GM23248 (cell line): ENCODE data around the gene OMA1. TPM values are rescaled to one million over a fixed set of nuclear protein-coding genes. Genes with fewer than 3 reads are reported as not detected.
"Not testable (repeated sequence)": the region's sequence is repeated elsewhere in the genome, so short reads cannot be mapped to it uniquely, and the experiment has no call there.

Experiments used
- DNase-seq: peaks from one replicate; pipeline ENCODE4 v3.0.0-alpha.2; 2015
- H2AFZ ChIP-seq: fragments of 200-600 bp; sonication (generic); 2 replicates; pipeline ENCODE4 v1.6.1; 2016; ENCODE audit warnings: antibody characterized with exemption
- H3F3A ChIP-seq: fragments of 200-600 bp; sonication (generic); 2 replicates; pipeline ENCODE4 v1.6.1; 2016; ENCODE audit warnings: mild to moderate bottlenecking, antibody characterized with exemption, mixed run types; ENCODE audit not compliant: insufficient read depth
- H3K27ac ChIP-seq: fragments of 200-600 bp; sonication (generic); 2 replicates; pipeline ENCODE4 v1.5.1; 2016; ENCODE audit warnings: mild to moderate bottlenecking
- H3K27me3 ChIP-seq: fragments of 200-600 bp; sonication (generic); replicated peaks from 2 replicates; pipeline ENCODE4 v1.6.1; 2016; ENCODE audit warnings: mild to moderate bottlenecking; ENCODE audit not compliant: insufficient read depth
- H3K36me3 ChIP-seq: fragments of 200-600 bp; sonication (generic); 2 replicates; pipeline ENCODE4 v1.6.1; 2016; ENCODE audit warnings: low read depth, mild to moderate bottlenecking
- H3K4me1 ChIP-seq: fragments of 200-600 bp; sonication (generic); 2 replicates; pipeline ENCODE4 v1.6.1; 2016; ENCODE audit warnings: mild to moderate bottlenecking; ENCODE audit not compliant: insufficient read depth
- H3K4me2 ChIP-seq: fragments of 200-600 bp; sonication (generic); one replicate; pipeline ENCODE4 v1.6.1; 2016; ENCODE audit warnings: mild to moderate bottlenecking; ENCODE audit not compliant: unreplicated experiment
- H3K4me3 ChIP-seq: fragments of 200-600 bp; sonication (generic); 2 replicates; pipeline ENCODE4 v1.5.1; 2016; ENCODE audit warnings: mild to moderate bottlenecking
- H3K79me2 ChIP-seq: fragments of 200-600 bp; sonication (generic); 2 replicates; pipeline ENCODE4 v1.6.1; 2016; ENCODE audit warnings: mild to moderate bottlenecking; ENCODE audit not compliant: insufficient read depth
- H3K9ac ChIP-seq: fragments of 200-600 bp; sonication (generic); 2 replicates; pipeline ENCODE4 v1.6.1; 2016; ENCODE audit warnings: mild to moderate bottlenecking
- H3K9me2 ChIP-seq: fragments of 200-600 bp; sonication (generic); 2 replicates; pipeline ENCODE4 v1.6.1; 2016; ENCODE audit warnings: mixed run types, mild to moderate bottlenecking, moderate library complexity; ENCODE audit not compliant: insufficient read depth
- H3K9me3 ChIP-seq: fragments of 200-600 bp; sonication (generic); one replicate; pipeline ENCODE4 v1.6.1; 2017; ENCODE audit warnings: low read depth
- H4K20me1 ChIP-seq: fragments of 200-600 bp; sonication (generic); 2 replicates; pipeline ENCODE4 v1.6.0; 2016; ENCODE audit not compliant: insufficient read depth
- EZH2 ChIP-seq: fragments of 200-600 bp; sonication (generic); IDR thresholded peaks from 2 replicates; pipeline ENCODE4 v1.6.1; 2018; ENCODE audit warnings: antibody characterized with exemption, mild to moderate bottlenecking; ENCODE audit not compliant: insufficient read depth, poor library complexity, severe bottlenecking
- EZH2phosphoT487 ChIP-seq: fragments of 200-600 bp; sonication (generic); IDR thresholded peaks from 2 replicates; pipeline ENCODE4 v1.6.1; 2018; ENCODE audit warnings: antibody characterized with exemption, moderate library complexity, mild to moderate bottlenecking, low read depth; ENCODE audit not compliant: insufficient read depth
- WGBS, 2 experiments: methylation state at CpG; one replicate each; pipeline ENCODE4 v1.1.6; 2015 to 2017; ENCODE audit warnings: low lambda C conversion rate in 2 of 2, low coverage in 1 of 2; ENCODE audit errors: missing lambda C conversion rate in 2 of 2; 5-methylcytosine and 5-hydroxymethylcytosine counted together
- in situ Hi-C: fragments of 300-500 bp; cut with MboI; formaldehyde crosslinking; loops from 2 replicates; pipeline ENCODE4 v1.15.0; 2020
- polyA plus RNA-seq: library from polyadenylated mRNA; unstranded; fragments of >200 nt; fragmentation: Nextera tagmentation; extraction: Ambion mirVana; gene quantifications from 2 replicates; pipeline ENCODE4 v1.2.1, GENCODE V29; 2016
- total RNA-seq: library from RNA; depleted of rRNA; stranded (reverse); fragments of >200 nt; shearing (Covaris generic); gene quantifications from 2 replicates; pipeline ENCODE4 v1.2.3, GENCODE V29; 2014

Gene OMA1
- total and polyA plus RNA-seq, 2 experiments from 2014 or later = 13.2 to 14.0 TPM

DNA sequence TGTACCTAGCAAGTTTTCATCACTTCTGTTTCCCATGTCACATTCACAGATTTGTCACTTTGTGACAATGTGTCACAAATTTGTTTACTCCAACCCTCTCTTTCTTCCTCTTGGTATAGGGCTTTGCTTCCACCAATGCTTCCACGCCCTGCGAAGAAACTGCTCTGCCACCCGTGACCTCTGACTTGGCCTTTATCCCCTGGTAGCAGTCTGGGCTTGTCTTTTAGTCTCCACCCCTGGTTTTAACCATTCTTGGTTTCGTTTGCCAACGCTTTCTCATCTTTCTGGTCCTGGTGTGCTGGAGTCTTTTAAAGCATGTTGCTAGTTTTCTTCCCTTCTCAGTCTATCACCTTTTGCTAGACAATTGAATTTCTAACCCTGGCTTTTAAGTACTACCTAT, 22.4 kb upstream of the OMA1 start:
- Histone ChIP-seq H3K36me3 (no peaks in the 10 kb centered on the region), H3K4me3 (no peak overlapping the region), H3K27ac (no peak overlapping the region), H3K9ac (no peak overlapping the region), H3K79me2 (no peaks in the 10 kb centered on the region), H3K9me3 (no peaks in the 10 kb centered on the region), H3K27me3 (no peaks in the 10 kb centered on the region), H3F3A (no peaks in the 10 kb centered on the region), H3K4me2 (no peak overlapping the region), H2AFZ (no peak overlapping the region), H4K20me1 (no peaks in the 10 kb centered on the region), H3K9me2 (no peaks in the 10 kb centered on the region), H3K4me1 (no peaks in the 10 kb centered on the region)
- TF ChIP-seq EZH2 = no peak
- no peak for TF ChIP-seq EZH2phosphoT487
- no peak for DNase-seq
- 56 to 73% methylated on average over 5 of the region's 5 CpGs for WGBS, 2 experiments
- in situ Hi-C loops = no loop called here

DNA sequence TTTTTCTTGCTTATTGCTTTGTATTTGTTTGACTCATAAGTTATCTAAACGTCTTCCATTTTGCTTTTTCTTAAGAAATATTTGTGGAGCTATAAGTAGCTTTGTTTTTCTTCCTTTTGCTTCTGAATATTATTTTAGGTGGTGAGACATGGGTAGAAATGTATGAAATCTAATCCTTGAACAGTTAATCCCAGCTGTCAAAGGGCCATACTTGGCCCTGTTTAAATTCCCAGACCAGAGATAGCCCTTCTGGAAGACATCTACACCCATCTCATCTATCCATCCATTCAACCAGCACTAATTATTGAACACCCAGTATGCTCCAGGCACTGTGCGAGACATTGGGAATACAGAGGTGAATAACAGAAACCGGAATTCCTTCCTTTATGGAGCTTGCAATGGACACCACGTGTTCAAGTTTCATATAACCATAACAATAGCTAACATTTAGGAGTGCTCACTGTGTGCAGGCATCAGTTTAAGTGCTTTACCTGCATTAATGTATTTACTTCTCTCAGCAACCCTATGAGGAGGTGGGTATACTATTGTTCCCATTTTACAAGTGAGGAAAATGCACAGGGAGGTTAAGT, 21.8 kb upstream of the OMA1 start:
- 35 to 37% methylated on average over 4 of the region's 4 CpGs for WGBS, 2 experiments
- no peak overlapping the region for H2AFZ ChIP-seq
- no peaks in the 10 kb centered on the region for H4K20me1 ChIP-seq
- no peak overlapping the region for H3K4me3 ChIP-seq
- H3K9me2 ChIP-seq = no peaks in the 10 kb centered on the region
- H3K4me2 ChIP-seq = no peak overlapping the region
- H3K27ac ChIP-seq = no peak overlapping the region
- H3K9me3 ChIP-seq = no peaks in the 10 kb centered on the region
- H3K36me3 ChIP-seq = no peaks in the 10 kb centered on the region
- H3K79me2 ChIP-seq = no peaks in the 10 kb centered on the region
- no peak for DNase-seq
- in situ Hi-C loops = no loop called here
- no peak overlapping the region for H3K9ac ChIP-seq
- H3K4me1 ChIP-seq = no peaks in the 10 kb centered on the region
- TF ChIP-seq EZH2phosphoT487 = no peak
- no peak for TF ChIP-seq EZH2
- no peaks in the 10 kb centered on the region for H3K27me3 ChIP-seq
- no peaks in the 10 kb centered on the region for H3F3A ChIP-seq

DNA sequence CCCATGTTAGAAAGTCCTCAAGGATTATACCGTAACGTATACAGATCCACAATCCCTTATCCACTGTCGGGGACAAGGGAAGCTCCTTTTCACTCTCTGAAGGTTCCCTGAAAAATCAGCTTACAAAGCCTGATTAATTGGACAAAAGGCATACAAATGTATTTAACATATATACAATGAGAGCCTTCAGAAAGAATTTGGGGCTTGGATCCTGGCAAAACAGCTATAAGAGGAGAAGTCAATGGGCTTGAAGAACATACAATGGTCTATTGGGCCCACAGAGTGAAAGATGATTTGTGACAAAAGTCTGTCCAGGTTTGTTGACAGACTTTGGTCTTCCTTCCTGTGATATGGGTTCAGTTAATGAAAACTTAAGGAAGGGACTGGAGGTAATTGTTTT, 19.8 kb upstream of the OMA1 start:
- no peak overlapping the region for H3K4me2 ChIP-seq
- H3K9me2 ChIP-seq = no peaks in the 10 kb centered on the region
- H3K79me2 ChIP-seq = no peaks in the 10 kb centered on the region
- in situ Hi-C loops = no loop called here
- H3K9ac ChIP-seq = no peak overlapping the region
- no peak for DNase-seq
- TF ChIP-seq EZH2phosphoT487 (no peak), EZH2 (no peak)
- H3K36me3 ChIP-seq = no peaks in the 10 kb centered on the region
- H3K27ac ChIP-seq = no peak overlapping the region
- no peak overlapping the region for H3K4me3 ChIP-seq
- no peak overlapping the region for H2AFZ ChIP-seq
- H3K27me3 ChIP-seq = no peaks in the 10 kb centered on the region
- 59 to 61% methylated on average over 3 of the region's 3 CpGs for WGBS, 2 experiments
- no peaks in the 10 kb centered on the region for H4K20me1 ChIP-seq
- no peaks in the 10 kb centered on the region for H3K4me1 ChIP-seq
- H3F3A ChIP-seq = no peaks in the 10 kb centered on the region
- H3K9me3 ChIP-seq = no peaks in the 10 kb centered on the region

DNA sequence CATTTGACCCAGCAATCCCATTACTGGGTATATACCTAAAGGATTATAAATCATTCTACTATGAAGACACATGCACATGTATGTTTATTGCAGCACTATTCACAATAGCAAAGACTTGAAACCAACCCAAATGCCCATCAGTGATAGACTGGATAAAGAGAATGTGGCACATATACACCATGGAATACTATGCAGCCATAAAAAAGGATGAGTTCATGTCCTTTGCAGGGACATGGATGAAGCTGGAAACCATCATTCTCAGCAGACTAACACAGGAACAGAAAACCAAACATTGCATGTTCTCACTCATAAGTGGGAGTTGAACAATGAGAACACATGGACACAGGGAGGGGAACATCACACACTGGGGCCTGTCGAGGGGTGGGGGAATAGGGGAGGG, 17.2 kb upstream of the OMA1 start:
- in situ Hi-C loops, H2AFZ ChIP-seq, DNase-seq, H3K79me2 ChIP-seq, H3K4me3 ChIP-seq, H4K20me1 ChIP-seq, H3K4me2 ChIP-seq, H3K36me3 ChIP-seq, H3K9me2 ChIP-seq, H3K27ac ChIP-seq, H3K27me3 ChIP-seq, H3K9ac ChIP-seq, H3K4me1 ChIP-seq, H3F3A ChIP-seq, H3K9me3 ChIP-seq: not testable (repeated sequence)
- WGBS, 2 experiments = 38 to 63% methylated on average over 1 of the region's 1 CpG

DNA sequence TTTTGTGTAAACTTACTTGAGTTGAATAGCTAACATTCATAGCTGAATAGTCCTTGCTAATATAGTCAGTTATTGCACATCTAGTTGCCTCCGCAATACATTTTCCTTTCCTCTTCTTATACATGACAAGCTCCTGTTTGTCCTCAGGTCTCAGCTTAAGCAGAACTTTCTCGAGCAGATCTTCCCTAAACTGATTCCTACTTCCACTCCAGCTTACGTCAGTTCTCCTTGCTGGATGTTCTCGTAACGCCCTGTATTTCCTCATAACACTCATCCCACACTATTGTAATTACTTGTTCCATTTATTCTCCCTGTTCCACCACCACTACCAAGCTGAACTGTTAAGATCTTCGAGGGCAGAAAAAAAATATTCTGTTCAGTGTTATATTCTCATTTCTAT, 15.1 kb upstream of the OMA1 start:
- in situ Hi-C loops = no loop called here
- WGBS, 2 experiments = 36 to 39% methylated on average over 6 of the region's 6 CpGs
- Histone ChIP-seq H3K36me3 (no peaks in the 10 kb centered on the region), H3K27ac (no peak overlapping the region), H3K9me2 (no peaks in the 10 kb centered on the region), H3K9me3 (no peaks in the 10 kb centered on the region), H3K27me3 (no peaks in the 10 kb centered on the region), H3K4me1 (no peaks in the 10 kb centered on the region), H2AFZ (no peak overlapping the region), H3F3A (no peaks in the 10 kb centered on the region), H3K79me2 (no peaks in the 10 kb centered on the region), H3K4me3 (no peak overlapping the region), H4K20me1 (no peaks in the 10 kb centered on the region), H3K4me2 (no peak overlapping the region), H3K9ac (no peak overlapping the region)
- no peak for TF ChIP-seq EZH2
- no peak for TF ChIP-seq EZH2phosphoT487
- DNase-seq = no peak
